ENCODE measurements around the gene CENPVL1.
"Not testable (repeated sequence)": the region's sequence is repeated elsewhere in the genome, so short reads cannot be mapped to it uniquely, and the experiment has no call there.

DNA sequence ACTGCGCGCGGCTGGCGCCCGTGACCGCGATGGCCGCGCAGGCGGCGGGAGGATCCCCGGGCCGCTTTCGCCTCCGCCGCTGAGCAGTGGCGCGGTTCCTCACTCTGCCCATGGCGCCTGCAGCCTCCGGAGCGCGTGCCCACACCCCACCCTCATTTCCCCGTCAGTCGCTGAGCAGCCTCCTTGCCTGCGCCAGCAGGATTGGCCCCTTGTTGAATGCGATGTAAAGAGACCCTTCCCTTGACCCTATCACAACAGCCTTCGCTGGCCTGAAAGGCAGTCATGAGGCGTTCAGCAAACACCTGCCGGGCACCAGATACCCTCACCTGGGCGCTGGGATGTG, 27.6 kb upstream of the CENPVL1 start, which contains the start of gene CENPVL2:
- TF ChIP-seq, protein P1, sequence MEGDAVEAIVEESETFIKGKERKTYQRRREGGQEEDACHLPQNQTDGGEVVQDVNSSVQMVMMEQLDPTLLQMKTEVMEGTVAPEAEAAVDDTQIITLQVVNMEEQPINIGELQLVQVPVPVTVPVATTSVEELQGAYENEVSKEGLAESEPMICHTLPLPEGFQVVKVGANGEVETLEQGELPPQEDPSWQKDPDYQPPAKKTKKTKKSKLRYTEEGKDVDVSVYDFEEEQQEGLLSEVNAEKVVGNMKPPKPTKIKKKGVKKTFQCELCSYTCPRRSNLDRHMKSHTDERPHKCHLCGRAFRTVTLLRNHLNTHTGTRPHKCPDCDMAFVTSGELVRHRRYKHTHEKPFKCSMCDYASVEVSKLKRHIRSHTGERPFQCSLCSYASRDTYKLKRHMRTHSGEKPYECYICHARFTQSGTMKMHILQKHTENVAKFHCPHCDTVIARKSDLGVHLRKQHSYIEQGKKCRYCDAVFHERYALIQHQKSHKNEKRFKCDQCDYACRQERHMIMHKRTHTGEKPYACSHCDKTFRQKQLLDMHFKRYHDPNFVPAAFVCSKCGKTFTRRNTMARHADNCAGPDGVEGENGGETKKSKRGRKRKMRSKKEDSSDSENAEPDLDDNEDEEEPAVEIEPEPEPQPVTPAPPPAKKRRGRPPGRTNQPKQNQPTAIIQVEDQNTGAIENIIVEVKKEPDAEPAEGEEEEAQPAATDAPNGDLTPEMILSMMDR (IDR thresholded peaks at IDR 0.05) = not testable (repeated sequence)
- TF ChIP-seq POLR2AphosphoS5 (IDR thresholded peaks at IDR 0.05); POLR2A (IDR thresholded peaks at IDR 0.05); EP300 (IDR thresholded peaks at IDR 0.05; ENCODE audit: low read depth): not testable (repeated sequence)

Data from transverse colon (tissue), 4 donors.